Measurements from ENCODE around the gene DYSF.
A peak's percentile ranks its signal among the peaks of the same experiment; 100 is the strongest.
"Not testable (repeated sequence)": the region's sequence is repeated elsewhere in the genome, so short reads cannot be mapped to it uniquely, and the experiment has no call there.

DYSF gene

GRCh38 chr2:71619230-71619741 lies 165.9 kb downstream of the DYSF start:
- DNase-seq, result no peak

GRCh38 chr2:71620116-71620515 lies 166.8 kb downstream of the DYSF start:
- DNase-seq, result no peak

GRCh38 chr2:71620851-71621251 lies 167.5 kb downstream of the DYSF start:
- DNase-seq, result no peak

GRCh38 chr2:71629273-71629672 lies 175.9 kb downstream of the DYSF start:
- no peak for DNase-seq

GRCh38 chr2:71629771-71630453 lies 176.6 kb downstream of the DYSF start:
- peak; percentile 44 for DNase-seq

GRCh38 chr2:71630454-71631328 lies 177.3 kb downstream of the DYSF start:
- DNase-seq, result peak; percentile 4

GRCh38 chr2:71631411-71631931 lies 178.1 kb downstream of the DYSF start:
- no peak for DNase-seq

GRCh38 chr2:71633086-71633485 lies 179.7 kb downstream of the DYSF start:
- no peak for DNase-seq

- peak; percentile 24 for DNase-seq
Observed at GRCh38 chr2:71634567-71634966, 181.2 kb downstream of the DYSF start.

GRCh38 chr2:71635798-71636197 lies 182.4 kb downstream of the DYSF start:
- DNase-seq, result no peak

GRCh38 chr2:71637168-71637567 lies 183.8 kb downstream of the DYSF start:
- no peak for DNase-seq

GRCh38 chr2:71637736-71638135 lies 184.4 kb downstream of the DYSF start:
- DNase-seq, result no peak

- DNase-seq, result no peak
Observed at GRCh38 chr2:71639735-71640134, 186.4 kb downstream of the DYSF start.

- no peak for DNase-seq
Observed at GRCh38 chr2:71640489-71640888, 187.1 kb downstream of the DYSF start.

GRCh38 chr2:71643674-71644357 lies 190.5 kb downstream of the DYSF start:
- no peak for DNase-seq

GRCh38 chr2:71646028-71646427 lies 192.7 kb downstream of the DYSF start:
- no peak for DNase-seq

- DNase-seq, result no peak
Observed at GRCh38 chr2:71647356-71647755, 194.0 kb downstream of the DYSF start.

GRCh38 chr2:71655498-71655897 lies 202.1 kb downstream of the DYSF start:
- DNase-seq, result no peak

GRCh38 chr2:71658256-71658655 lies 204.9 kb downstream of the DYSF start:
- DNase-seq, result not testable (repeated sequence)

- DNase-seq, result no peak
Observed at GRCh38 chr2:71658771-71659170, 205.4 kb downstream of the DYSF start.

- DNase-seq, result no peak
Observed at GRCh38 chr2:71659868-71660518, 206.6 kb downstream of the DYSF start.

GRCh38 chr2:71661782-71662181 lies 208.4 kb downstream of the DYSF start:
- no peak for DNase-seq

Data from inflammatory macrophage treated with lipopolysaccharide for 4 hours (primary cell).